SK-N-SH (cell line): Measurements from ENCODE around the gene PTPRS.

Experiments used
- NRF1 ChIP-seq: IDR thresholded peaks from 2 replicates; pipeline ENCODE4 v1.6.1; 2012; ENCODE audit warnings: low read depth, mild to moderate bottlenecking, low read length
- POLR2AphosphoS5 ChIP-seq: IDR thresholded peaks from 2 replicates; pipeline ENCODE4 v1.6.1; 2012; ENCODE audit warnings: low read depth, low read length
- RCOR1 ChIP-seq: fragments of 150-350 bp; IDR thresholded peaks from 2 replicates; pipeline ENCODE4 v1.6.1; 2017; ENCODE audit warnings: antibody characterized with exemption, low read length
- RFX5 ChIP-seq: IDR thresholded peaks from 2 replicates; pipeline ENCODE4 v1.6.1; 2012; ENCODE audit warnings: mild to moderate bottlenecking, improper control_type of control experiment, low read length
- TF ChIP-seq, protein P1 (sequence below): fragments of 150-350 bp; IDR thresholded peaks from 2 replicates; pipeline ENCODE4 v1.6.1; 2017; ENCODE audit warnings: antibody characterized with exemption, low read length, low read depth, borderline replicate concordance
- TF ChIP-seq, protein P2 (sequence below): fragments of 200-600 bp; sonication (generic); IDR thresholded peaks from 2 replicates; pipeline ENCODE4 v1.6.1; 2017; ENCODE audit warnings: antibody characterized with exemption, mild to moderate bottlenecking, moderate library complexity
- TF ChIP-seq, protein P3 (sequence below): IDR thresholded peaks from 2 replicates; pipeline ENCODE4 v1.6.1; 2012; ENCODE audit warnings: mild to moderate bottlenecking, low read depth, low read length, moderate library complexity

DNA sequence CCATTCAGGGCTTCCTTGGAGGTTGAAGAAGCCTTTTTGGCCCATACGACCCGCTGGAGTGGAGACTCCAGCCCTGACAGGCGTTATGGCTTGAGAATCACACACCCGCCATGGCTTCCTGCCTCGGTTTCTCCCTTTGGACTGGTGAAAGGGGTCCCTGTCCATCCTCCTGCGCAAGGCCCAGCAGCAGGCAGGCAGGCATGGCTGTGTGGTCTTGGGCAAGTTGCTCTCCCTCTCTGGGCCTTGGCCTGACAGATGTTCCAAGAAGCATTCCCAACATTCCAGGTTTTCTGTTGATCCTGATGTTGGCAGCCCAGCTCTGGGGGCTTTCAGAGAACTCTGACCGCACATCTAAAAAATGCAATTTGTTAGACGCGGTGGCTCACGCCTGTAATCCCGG is 8.1 kb downstream of the PTPRS start:
- TF ChIP-seq, protein P1, sequence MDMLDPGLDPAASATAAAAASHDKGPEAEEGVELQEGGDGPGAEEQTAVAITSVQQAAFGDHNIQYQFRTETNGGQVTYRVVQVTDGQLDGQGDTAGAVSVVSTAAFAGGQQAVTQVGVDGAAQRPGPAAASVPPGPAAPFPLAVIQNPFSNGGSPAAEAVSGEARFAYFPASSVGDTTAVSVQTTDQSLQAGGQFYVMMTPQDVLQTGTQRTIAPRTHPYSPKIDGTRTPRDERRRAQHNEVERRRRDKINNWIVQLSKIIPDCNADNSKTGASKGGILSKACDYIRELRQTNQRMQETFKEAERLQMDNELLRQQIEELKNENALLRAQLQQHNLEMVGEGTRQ, result no peak
- no peak for TF ChIP-seq POLR2AphosphoS5
- TF ChIP-seq NRF1, result no peak
- TF ChIP-seq, protein P2, sequence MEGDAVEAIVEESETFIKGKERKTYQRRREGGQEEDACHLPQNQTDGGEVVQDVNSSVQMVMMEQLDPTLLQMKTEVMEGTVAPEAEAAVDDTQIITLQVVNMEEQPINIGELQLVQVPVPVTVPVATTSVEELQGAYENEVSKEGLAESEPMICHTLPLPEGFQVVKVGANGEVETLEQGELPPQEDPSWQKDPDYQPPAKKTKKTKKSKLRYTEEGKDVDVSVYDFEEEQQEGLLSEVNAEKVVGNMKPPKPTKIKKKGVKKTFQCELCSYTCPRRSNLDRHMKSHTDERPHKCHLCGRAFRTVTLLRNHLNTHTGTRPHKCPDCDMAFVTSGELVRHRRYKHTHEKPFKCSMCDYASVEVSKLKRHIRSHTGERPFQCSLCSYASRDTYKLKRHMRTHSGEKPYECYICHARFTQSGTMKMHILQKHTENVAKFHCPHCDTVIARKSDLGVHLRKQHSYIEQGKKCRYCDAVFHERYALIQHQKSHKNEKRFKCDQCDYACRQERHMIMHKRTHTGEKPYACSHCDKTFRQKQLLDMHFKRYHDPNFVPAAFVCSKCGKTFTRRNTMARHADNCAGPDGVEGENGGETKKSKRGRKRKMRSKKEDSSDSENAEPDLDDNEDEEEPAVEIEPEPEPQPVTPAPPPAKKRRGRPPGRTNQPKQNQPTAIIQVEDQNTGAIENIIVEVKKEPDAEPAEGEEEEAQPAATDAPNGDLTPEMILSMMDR, result no peak
- no peak for TF ChIP-seq RCOR1
- TF ChIP-seq, protein P3, sequence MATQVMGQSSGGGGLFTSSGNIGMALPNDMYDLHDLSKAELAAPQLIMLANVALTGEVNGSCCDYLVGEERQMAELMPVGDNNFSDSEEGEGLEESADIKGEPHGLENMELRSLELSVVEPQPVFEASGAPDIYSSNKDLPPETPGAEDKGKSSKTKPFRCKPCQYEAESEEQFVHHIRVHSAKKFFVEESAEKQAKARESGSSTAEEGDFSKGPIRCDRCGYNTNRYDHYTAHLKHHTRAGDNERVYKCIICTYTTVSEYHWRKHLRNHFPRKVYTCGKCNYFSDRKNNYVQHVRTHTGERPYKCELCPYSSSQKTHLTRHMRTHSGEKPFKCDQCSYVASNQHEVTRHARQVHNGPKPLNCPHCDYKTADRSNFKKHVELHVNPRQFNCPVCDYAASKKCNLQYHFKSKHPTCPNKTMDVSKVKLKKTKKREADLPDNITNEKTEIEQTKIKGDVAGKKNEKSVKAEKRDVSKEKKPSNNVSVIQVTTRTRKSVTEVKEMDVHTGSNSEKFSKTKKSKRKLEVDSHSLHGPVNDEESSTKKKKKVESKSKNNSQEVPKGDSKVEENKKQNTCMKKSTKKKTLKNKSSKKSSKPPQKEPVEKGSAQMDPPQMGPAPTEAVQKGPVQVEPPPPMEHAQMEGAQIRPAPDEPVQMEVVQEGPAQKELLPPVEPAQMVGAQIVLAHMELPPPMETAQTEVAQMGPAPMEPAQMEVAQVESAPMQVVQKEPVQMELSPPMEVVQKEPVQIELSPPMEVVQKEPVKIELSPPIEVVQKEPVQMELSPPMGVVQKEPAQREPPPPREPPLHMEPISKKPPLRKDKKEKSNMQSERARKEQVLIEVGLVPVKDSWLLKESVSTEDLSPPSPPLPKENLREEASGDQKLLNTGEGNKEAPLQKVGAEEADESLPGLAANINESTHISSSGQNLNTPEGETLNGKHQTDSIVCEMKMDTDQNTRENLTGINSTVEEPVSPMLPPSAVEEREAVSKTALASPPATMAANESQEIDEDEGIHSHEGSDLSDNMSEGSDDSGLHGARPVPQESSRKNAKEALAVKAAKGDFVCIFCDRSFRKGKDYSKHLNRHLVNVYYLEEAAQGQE, result no peak
- TF ChIP-seq RFX5, result no peak
